HepG2 (cell line): ENCODE data around the gene ARHGEF40. TPM values are rescaled to one million over a fixed set of nuclear protein-coding genes. Genes with fewer than 3 reads are reported as not detected.

Experiments
- ARNT2 ChIP-seq: sonication (generic); formaldehyde crosslinking; IDR thresholded peaks from 2 replicates; pipeline ENCODE4 v1.8.0; 2022; ENCODE audit warnings: mild to moderate bottlenecking, low read depth, missing genetic modification reagents, moderate library complexity
- ATM ChIP-seq: fragments of 450-650 bp; IDR thresholded peaks from 2 replicates; pipeline ENCODE4 v1.7.1; 2017; ENCODE audit warnings: mild to moderate bottlenecking, borderline replicate concordance
- CBX1 ChIP-seq: IDR thresholded peaks from one replicate; pipeline ENCODE4 v1.6.1; 2016; ENCODE audit warnings: antibody characterized with exemption, low read depth
- GFI1 ChIP-seq: sonication (generic); formaldehyde crosslinking; IDR thresholded peaks from 2 replicates; pipeline ENCODE4 v1.5.0; 2020; ENCODE audit warnings: missing genetic modification reagents, mild to moderate bottlenecking, borderline replicate concordance
- GZF1 ChIP-seq: sonication (generic); formaldehyde crosslinking; IDR thresholded peaks from 2 replicates; pipeline ENCODE4 v1.5.1; 2020; ENCODE audit warnings: mild to moderate bottlenecking, missing genetic modification reagents
- HNRNPUL1 ChIP-seq: fragments of 200-400 bp; formaldehyde crosslinking; IDR thresholded peaks from 2 replicates; pipeline ENCODE4 v1.6.1; 2017; ENCODE audit warnings: low read depth, mild to moderate bottlenecking, low read length, moderate library complexity
- MYC ChIP-seq: sonication (generic); formaldehyde crosslinking; IDR thresholded peaks from 2 replicates; pipeline ENCODE4 v1.9.0; 2021; ENCODE audit warnings: missing genetic modification reagents, borderline replicate concordance
- NFKBIZ ChIP-seq: IDR thresholded peaks from 2 replicates; pipeline ENCODE4 v1.6.1; 2018; ENCODE audit warnings: missing genetic modification reagents, missing compliant biosample characterization
- PATZ1 ChIP-seq: sonication (generic); formaldehyde crosslinking; IDR thresholded peaks from 2 replicates; pipeline ENCODE4 v1.4.0; 2020; ENCODE audit warnings: missing genetic modification reagents
- SMAD1 ChIP-seq: sonication (generic); formaldehyde crosslinking; IDR thresholded peaks from 2 replicates; pipeline ENCODE4 v1.4.0; 2020; ENCODE audit warnings: missing genetic modification reagents, low read depth, mild to moderate bottlenecking, borderline replicate concordance
- TMF1 ChIP-seq: sonication (generic); formaldehyde crosslinking; IDR thresholded peaks from 2 replicates; pipeline ENCODE4 v1.8.1; 2022; ENCODE audit warnings: low read depth, missing genetic modification reagents
- WIZ ChIP-seq: sonication (generic); formaldehyde crosslinking; IDR thresholded peaks from 2 replicates; pipeline ENCODE4 v1.5.1; 2020; ENCODE audit warnings: mild to moderate bottlenecking, missing genetic modification reagents
- ZBTB3 ChIP-seq: sonication (generic); formaldehyde crosslinking; IDR thresholded peaks from 2 replicates; pipeline ENCODE4 v1.4.0; 2020; ENCODE audit warnings: low read depth, mild to moderate bottlenecking, moderate library complexity, missing genetic modification reagents, borderline replicate concordance
- ZNF138 ChIP-seq: sonication (generic); formaldehyde crosslinking; IDR thresholded peaks from 2 replicates; pipeline ENCODE4 v1.5.0; 2020; ENCODE audit warnings: mild to moderate bottlenecking, low read depth, missing genetic modification reagents
- ZNF263 ChIP-seq: sonication (generic); formaldehyde crosslinking; IDR thresholded peaks from 2 replicates; pipeline ENCODE4 v1.4.0; 2020; ENCODE audit warnings: missing genetic modification reagents
- ZNF354B ChIP-seq: sonication (generic); formaldehyde crosslinking; IDR thresholded peaks from 2 replicates; pipeline ENCODE4 v1.8.0; 2022; ENCODE audit warnings: mild to moderate bottlenecking, missing genetic modification reagents
- ZNF564 ChIP-seq: sonication (generic); formaldehyde crosslinking; IDR thresholded peaks from 2 replicates; pipeline ENCODE4 v1.8.1; 2023; ENCODE audit warnings: mild to moderate bottlenecking, missing genetic modification reagents
- ZNF577 ChIP-seq: sonication (generic); formaldehyde crosslinking; IDR thresholded peaks from 2 replicates; pipeline ENCODE4 v1.4.0; 2020; ENCODE audit warnings: mild to moderate bottlenecking, low read depth, missing genetic modification reagents, borderline replicate concordance
- ZNF607 ChIP-seq: sonication (generic); formaldehyde crosslinking; IDR thresholded peaks from 2 replicates; pipeline ENCODE4 v1.5.1; 2020; ENCODE audit warnings: missing genetic modification reagents, mild to moderate bottlenecking, borderline replicate concordance
- ZNF644 ChIP-seq: IDR thresholded peaks from 2 replicates; pipeline ENCODE4 v1.6.1; 2016; ENCODE audit warnings: low read depth
- ZNF674 ChIP-seq: sonication (generic); formaldehyde crosslinking; IDR thresholded peaks from 2 replicates; pipeline ENCODE4 v1.5.0; 2020; ENCODE audit warnings: low read depth, mild to moderate bottlenecking, missing genetic modification reagents
- ZUFSP ChIP-seq: sonication (generic); formaldehyde crosslinking; IDR thresholded peaks from 2 replicates; pipeline ENCODE4 v1.9.0; 2021; ENCODE audit warnings: missing genetic modification reagents, mild to moderate bottlenecking, borderline replicate concordance
- polyA plus RNA-seq, 8 experiments: library from polyadenylated mRNA; depleted of rRNA in 3 of 8; stranded (reverse) in 7 of 8; unstranded in 1 of 8; fragments of >200 nt; fragmentation: Illumina TruSeq in 4 of 8; extraction: Trizol in 4 of 8; gene quantifications; 2 replicates each; pipeline versions ENCODE4 v1.2.1 to v1.2.3, GENCODE V29; 2011 to 2016; ENCODE audit warnings: low read depth in 4 of 8, missing spikeins in 1 of 8, mixed read lengths in 1 of 8; ENCODE audit not compliant: insufficient read depth in 1 of 8
- total RNA-seq, 5 experiments: library from RNA; depleted of rRNA; stranded (reverse); fragments of >200 nt; fragmentation: Illumina TruSeq; extraction: Trizol; gene quantifications; 2 replicates each; pipeline ENCODE4 v1.2.3, GENCODE V29; 2016; ENCODE audit warnings: low read depth in 1 of 5
- TF ChIP-seq, protein P1 (sequence below): sonication (generic); formaldehyde crosslinking; IDR thresholded peaks from 2 replicates; pipeline ENCODE4 v1.5.0; 2020; ENCODE audit warnings: missing genetic modification reagents
- TF ChIP-seq, protein P2 (sequence below): sonication (generic); formaldehyde crosslinking; IDR thresholded peaks from 2 replicates; pipeline ENCODE4 v1.4.0; 2020; ENCODE audit warnings: missing genetic modification reagents

ARHGEF40 gene
- total and polyA plus RNA-seq, 2 of the 13 experiments (the other 11 are each of a cell fraction or from before 2014, with no cell fraction given) = 28.1 to 78.1 TPM

GRCh38 chr14:21070083-21070609 is at the start of gene ARHGEF40 (continued):
- TF ChIP-seq ZNF674 = no peak
- TF ChIP-seq CBX1 = no peak
- TF ChIP-seq, protein P1, sequence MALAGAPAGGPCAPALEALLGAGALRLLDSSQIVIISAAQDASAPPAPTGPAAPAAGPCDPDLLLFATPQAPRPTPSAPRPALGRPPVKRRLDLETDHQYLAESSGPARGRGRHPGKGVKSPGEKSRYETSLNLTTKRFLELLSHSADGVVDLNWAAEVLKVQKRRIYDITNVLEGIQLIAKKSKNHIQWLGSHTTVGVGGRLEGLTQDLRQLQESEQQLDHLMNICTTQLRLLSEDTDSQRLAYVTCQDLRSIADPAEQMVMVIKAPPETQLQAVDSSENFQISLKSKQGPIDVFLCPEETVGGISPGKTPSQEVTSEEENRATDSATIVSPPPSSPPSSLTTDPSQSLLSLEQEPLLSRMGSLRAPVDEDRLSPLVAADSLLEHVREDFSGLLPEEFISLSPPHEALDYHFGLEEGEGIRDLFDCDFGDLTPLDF = no peak
- TF ChIP-seq GFI1 (CRISPR knock-in tag) = no peak
- TF ChIP-seq ARNT2 (CRISPR knock-in tag) = peak; percentile 83
- no peak for TF ChIP-seq ZNF354B (CRISPR knock-in tag)
- no peak for TF ChIP-seq ZUFSP (CRISPR knock-in tag)
- no peak for TF ChIP-seq GZF1 (CRISPR knock-in tag)
- no peak for TF ChIP-seq ATM
- TF ChIP-seq SMAD1 (CRISPR knock-in tag) = no peak; the same call in 1 of the 2 replicates
- TF ChIP-seq WIZ (CRISPR knock-in tag) = no peak
- no peak for TF ChIP-seq ZNF263 (CRISPR knock-in tag)
- TF ChIP-seq TMF1 (CRISPR knock-in tag) = 0 out of 2 replicates have a peak, but pooled peaks have one; percentile 83
- no peak for TF ChIP-seq ZNF577 (CRISPR knock-in tag)
- no peak for TF ChIP-seq NFKBIZ (CRISPR knock-in tag)
- no peak for TF ChIP-seq ZBTB3 (CRISPR knock-in tag)
- TF ChIP-seq ZNF607 (CRISPR knock-in tag) = peak; percentile 12
- TF ChIP-seq, protein P2, sequence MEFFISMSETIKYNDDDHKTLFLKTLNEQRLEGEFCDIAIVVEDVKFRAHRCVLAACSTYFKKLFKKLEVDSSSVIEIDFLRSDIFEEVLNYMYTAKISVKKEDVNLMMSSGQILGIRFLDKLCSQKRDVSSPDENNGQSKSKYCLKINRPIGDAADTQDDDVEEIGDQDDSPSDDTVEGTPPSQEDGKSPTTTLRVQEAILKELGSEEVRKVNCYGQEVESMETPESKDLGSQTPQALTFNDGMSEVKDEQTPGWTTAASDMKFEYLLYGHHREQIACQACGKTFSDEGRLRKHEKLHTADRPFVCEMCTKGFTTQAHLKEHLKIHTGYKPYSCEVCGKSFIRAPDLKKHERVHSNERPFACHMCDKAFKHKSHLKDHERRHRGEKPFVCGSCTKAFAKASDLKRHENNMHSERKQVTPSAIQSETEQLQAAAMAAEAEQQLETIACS = no peak
- no peak for TF ChIP-seq MYC (CRISPR knock-in tag)
- no peak for TF ChIP-seq ZNF644 (CRISPR knock-in tag)
- no peak for TF ChIP-seq HNRNPUL1
- TF ChIP-seq PATZ1 (CRISPR knock-in tag) = no peak
- TF ChIP-seq ZNF564 = no peak
- TF ChIP-seq ZNF138 (CRISPR knock-in tag) = no peak
